HG03196 (cell line): ENCODE data around the gene KDM1B.
"Not testable (repeated sequence)": the region's sequence is repeated elsewhere in the genome, so short reads cannot be mapped to it uniquely, and the experiment has no call there.

Source experiments
- ATAC-seq: cut with Tn5 transposase; IDR thresholded peaks from one replicate; pipeline ENCODE4 v1.9.1; 2021; ENCODE audit not compliant: unreplicated experiment

The KDM1B gene

DNA sequence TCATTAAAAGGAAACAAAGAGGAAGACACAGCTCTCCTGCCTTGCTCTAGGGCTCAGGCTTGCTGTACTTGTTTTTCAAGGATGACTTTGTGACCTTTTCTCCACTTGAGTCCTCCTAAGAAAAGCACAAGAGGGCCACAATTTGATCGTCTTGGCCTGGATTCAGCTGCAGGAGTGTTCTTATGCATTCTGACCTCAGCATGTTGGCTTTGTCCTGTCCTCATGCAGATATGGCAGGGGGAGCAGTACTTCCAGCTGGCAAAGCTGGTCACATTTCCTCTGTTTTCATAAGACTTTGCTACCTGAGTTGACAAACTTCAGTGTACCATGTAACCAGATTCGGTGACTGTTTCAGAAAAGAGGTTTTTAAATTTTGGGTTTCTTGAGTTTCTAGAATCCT is 30.8 kb downstream of the KDM1B start:
- no peak for ATAC-seq

DNA sequence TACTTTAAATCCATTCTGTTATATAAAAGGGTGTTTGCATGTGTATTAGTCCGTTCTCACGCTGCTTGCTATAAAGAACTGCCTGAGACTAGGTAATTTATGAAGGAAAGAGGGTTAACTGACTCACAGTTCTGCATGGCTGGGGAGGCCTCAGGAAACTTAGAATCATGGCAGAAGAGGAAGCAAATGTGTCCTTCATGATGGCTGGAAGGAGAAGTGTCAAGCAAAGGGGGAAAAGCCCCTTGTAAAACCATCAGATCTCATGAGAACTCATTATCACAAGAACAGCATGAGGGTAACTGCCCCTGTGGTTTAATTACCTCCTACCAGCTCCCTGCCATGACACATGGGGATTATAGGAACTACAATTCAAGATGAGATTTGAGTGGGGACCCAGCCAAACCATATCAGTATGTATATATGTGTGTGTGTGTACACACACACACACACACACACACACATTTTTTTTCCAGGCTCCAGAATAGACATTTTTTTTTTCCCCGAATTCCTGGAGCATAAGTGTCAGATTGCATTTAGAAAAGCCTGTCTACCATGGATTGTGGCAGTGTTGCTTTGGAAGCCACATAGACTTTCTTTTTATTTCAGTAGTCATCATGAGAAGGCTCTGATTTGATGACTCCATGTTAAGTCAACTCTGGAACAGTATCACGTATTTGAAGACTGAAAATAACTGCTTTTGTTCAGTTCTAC is 31.5 kb downstream of the KDM1B start:
- no peak for ATAC-seq

DNA sequence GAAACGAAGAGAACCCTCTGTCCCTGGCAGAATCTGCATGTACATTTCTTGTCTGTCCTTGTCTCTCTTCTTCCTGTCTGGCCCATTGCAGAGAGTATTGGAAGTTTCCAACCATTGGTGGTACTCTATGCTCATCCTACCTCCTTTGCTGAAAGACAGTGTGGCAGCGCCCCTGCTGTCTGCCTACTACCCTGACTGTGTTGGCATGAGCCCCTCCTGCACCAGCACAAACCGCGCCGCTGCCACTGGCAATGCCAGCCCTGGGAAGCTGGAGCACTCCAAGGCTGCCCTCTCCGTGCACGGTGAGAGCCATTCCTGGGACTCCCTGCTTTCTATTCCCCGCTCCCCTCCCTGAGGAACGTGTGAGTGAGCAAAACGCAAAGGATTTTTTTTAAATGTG is 32.5 kb downstream of the KDM1B start:
- ATAC-seq, result no peak

GRCh38 chr6:18189196-18189595 is 34.0 kb downstream of the KDM1B start:
- no peak for ATAC-seq

DNA sequence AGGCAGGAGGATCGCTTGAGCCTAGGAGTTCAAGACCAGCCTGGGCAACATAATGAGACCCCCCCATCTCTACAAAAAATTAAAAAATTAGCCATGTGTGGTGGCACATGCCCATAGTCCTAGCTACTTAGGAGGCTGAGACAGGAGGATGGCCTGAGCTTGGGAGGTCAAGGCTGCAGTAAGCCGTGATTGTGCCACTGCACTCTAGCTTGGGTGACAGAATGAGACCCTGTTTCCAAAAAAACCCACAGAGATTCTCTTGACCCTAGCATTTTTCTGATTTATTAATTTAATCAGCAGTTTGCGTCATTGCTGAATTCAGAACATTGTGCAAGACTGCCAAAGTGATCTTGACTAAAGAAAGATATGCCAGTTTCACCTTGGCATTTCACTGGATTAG is 36.8 kb downstream of the KDM1B start:
- ATAC-seq, result no peak

- ATAC-seq, result no peak
These were observed 48.6 kb downstream of the KDM1B start for GRCh38 chr6:18203786-18204185.

DNA sequence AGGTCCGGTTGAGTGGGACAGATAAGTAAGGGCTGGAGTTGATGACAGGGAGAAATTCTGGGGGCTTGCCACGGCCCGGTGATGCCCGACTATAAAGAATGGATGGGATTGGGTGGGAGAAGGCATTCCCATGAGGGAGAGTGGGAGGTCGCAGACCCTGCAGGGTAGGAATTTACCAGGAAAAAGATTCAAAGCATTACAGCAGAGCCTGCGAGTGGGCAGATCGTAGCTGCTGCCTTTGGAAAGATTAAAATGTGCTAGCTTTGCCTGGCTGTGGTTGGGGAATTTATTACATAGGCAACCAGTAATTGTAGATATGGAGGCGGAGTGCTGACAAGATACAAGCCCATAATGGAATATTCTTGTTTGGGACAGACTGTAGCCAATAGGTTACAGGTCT is 49.5 kb downstream of the KDM1B start:
- no peak for ATAC-seq

- ATAC-seq, result no peak
These were observed 51.4 kb downstream of the KDM1B start for GRCh38 chr6:18206591-18206990.

DNA sequence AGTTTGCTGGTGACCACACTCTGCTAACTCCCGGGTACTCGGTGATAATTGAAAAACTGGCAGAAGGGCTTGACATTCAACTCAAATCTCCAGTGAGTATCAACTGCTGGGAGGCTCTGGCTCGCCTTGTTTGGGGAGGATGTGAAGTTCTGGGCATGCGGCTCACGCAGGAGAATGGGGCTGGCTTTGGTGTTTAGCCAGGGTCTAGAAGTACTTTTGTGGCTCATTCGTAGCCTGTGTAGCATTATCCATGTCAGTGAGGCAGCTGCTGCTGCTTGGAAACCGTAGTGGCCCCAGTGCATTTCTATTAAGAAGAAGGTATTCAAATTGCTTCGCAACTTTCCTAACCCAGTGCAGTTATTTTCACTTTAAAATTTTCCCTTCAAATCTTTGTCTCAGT is 52.2 kb downstream of the KDM1B start:
- ATAC-seq, result no peak

DNA sequence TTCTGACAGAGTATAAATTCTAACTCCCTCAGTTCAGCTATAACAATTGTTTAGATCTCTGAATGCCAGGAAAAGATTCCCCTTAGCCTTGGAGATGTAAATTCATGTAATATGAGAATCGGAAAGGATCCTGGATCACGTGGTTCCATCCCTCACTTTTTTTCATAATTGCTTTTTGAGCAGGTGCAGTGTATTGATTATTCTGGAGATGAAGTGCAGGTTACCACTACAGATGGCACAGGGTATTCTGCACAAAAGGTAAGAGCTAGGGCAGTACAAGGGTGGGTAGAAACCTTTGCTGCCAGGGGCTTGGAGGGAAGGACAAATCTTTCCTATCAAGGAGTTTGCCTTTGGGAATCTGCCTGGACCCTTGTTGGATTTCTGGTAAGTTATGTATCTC is 52.7 kb downstream of the KDM1B start:
- ATAC-seq, result no peak

GRCh38 chr6:18208778-18209177 is 53.6 kb downstream of the KDM1B start:
- ATAC-seq, result not testable (repeated sequence)

GRCh38 chr6:18209539-18210197 is 54.4 kb downstream of the KDM1B start:
- ATAC-seq, result no peak

GRCh38 chr6:18210707-18211106 is 55.5 kb downstream of the KDM1B start:
- no peak for ATAC-seq

DNA sequence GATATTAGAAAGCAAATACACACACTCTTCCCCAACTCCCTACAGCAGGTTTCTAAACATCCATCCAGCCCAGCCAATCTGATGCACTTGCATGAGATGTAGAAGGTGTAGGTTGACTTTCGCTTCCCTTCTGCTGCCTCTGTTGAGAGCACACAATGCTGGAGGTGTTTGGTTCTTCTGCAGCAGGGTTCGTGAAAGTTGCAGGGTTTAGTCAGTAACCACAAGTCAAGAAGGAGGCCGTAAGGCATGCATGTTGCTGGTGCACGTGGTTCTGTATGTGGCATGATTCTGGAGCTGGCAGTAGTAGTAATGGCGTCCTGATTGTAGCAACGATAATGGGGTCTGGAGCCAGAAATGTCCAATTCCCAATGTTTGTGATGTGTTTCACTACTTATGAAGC is 56.1 kb downstream of the KDM1B start:
- ATAC-seq, result peak; percentile 88

DNA sequence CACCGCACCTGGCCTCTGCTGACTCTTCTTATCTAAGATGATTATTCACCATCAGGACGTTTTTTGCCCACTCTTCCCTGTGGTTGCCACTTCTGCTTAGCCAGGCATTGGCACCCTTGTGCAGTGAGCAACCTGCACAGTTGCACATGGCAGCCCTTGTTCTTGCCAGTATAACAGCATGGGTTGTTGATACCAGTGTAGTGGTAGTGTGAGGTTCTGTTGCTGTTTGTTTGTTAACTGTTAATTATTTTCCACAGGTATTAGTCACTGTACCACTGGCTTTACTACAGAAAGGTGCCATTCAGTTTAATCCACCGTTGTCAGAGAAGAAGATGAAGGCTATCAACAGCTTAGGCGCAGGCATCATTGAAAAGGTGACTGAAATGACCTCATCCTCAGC is 57.0 kb downstream of the KDM1B start:
- ATAC-seq, result no peak

- ATAC-seq, result no peak
These were observed 58.2 kb downstream of the KDM1B start for GRCh38 chr6:18213439-18213838.

DNA sequence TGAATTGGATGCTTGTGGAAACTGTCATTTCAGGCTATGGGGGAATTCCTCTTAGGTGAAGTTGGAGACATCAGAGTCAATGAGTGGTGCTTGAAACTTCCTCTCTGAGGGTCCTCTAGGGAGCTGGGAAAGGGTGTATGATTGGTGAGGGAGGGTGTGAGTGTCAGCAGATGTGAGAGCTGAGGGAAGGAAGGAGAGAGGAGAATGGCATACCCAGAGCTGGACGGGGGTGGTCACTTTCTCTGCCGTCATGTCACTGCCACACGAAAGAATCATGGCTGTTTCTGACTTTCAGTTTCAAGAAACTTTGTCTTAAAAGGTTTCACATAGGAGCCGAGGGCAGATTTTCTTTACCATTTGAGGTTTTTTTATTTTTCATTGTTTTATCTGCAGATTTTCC is 58.8 kb downstream of the KDM1B start:
- peak; percentile 35 for ATAC-seq

- no peak for ATAC-seq
These were observed 60.2 kb downstream of the KDM1B start for GRCh38 chr6:18215436-18215835.

- ATAC-seq, result no peak
These were observed 61.2 kb downstream of the KDM1B start for GRCh38 chr6:18216411-18216810.

DNA sequence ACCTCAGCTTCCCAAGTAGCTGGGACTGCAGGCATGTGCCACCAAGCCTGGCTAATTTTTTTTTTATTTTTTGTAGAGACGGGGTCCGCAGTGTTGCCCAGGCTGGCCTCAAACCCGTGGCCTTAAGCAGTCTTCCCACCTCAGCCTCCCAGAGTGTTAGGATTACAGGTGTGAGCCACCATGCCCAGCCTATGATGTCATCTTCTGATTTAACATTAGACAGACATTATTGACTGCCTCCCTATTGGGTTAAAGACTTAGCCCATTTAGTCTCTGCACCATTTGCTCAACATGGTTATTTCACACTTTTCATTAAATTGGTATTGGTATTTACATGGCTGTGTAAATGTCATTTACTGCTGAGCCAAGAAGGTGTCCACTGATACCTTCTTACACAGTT is 63.0 kb downstream of the KDM1B start:
- ATAC-seq, result no peak

GRCh38 chr6:18219591-18219990 is 64.4 kb downstream of the KDM1B start:
- ATAC-seq, result no peak

DNA sequence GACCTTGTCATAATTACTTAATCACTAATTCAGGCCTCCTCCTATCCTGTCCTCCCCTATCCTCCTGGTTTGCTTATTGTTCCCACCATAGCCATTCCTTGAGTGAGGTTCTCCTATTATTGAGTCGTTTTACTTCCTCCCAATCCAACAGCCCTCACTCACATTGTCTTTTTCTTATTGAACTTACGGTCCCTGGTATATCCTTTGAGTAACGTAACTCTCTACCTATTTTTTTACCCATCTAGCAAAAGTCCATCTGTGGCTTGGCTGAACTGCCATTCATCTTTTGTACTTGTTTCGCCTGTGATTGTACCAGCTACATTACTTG is 66.0 kb downstream of the KDM1B start:
- ATAC-seq, result no peak
